DMS153 (cell line): ENCODE results near the gene CFAP70.

Experiments
- DNase-seq: peaks from one replicate; lab custom pipeline; 2025; lab: John Stamatoyannopoulos, UW

CFAP70 gene

DNA sequence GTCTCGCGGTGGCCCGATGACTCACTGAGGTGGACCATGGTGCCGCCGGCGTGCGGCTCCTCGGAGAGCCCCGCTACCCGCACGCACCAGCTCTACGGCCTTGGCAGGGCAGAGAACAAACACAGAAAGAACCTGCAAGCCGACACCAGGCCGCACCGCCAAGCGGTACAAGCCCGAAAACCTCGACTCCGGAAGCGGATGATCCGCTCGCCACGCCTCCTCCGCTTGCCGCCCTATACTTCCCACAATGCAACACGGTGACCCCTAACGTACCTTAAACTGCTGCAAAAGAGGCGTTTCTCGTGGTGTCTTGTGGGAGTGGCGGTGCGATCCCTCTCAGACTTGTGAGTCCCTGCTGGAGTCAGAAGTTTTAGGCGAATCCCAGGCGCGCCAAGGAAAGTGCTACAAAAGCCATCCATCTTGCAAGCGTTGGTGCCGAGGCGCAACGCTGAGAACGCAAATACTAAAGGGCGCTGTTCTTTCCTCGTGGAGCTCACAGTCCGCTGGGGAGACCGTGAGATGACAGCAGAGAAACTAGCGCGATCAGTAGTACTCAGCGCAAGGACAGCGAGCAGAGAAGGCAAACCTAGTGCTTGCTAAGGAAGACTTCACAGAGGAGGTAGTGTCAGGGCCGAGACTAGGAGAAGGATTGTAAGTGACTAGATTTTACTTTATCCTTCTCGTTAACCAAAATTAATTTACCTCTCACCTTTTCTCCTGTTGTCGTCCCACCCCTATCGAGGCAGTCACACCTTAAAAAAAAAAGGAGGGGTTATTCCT, 106.0 kb downstream of the CFAP70 start, which contains the start of gene MRPS16:
Gene MRPS16, minus strand, starts transcription at position 200 of the 780 bp plus-strand sequence. Its CDS starts 162 bp downstream, at position 38.
- peak; percentile 92 for DNase-seq

- DNase-seq = no peak
These were observed 106.8 kb downstream of the CFAP70 start for GRCh38 chr10:73251683-73252444.

GRCh38 chr10:73248259-73248724, 110.4 kb downstream of the CFAP70 start:
- no peak for DNase-seq

DNA sequence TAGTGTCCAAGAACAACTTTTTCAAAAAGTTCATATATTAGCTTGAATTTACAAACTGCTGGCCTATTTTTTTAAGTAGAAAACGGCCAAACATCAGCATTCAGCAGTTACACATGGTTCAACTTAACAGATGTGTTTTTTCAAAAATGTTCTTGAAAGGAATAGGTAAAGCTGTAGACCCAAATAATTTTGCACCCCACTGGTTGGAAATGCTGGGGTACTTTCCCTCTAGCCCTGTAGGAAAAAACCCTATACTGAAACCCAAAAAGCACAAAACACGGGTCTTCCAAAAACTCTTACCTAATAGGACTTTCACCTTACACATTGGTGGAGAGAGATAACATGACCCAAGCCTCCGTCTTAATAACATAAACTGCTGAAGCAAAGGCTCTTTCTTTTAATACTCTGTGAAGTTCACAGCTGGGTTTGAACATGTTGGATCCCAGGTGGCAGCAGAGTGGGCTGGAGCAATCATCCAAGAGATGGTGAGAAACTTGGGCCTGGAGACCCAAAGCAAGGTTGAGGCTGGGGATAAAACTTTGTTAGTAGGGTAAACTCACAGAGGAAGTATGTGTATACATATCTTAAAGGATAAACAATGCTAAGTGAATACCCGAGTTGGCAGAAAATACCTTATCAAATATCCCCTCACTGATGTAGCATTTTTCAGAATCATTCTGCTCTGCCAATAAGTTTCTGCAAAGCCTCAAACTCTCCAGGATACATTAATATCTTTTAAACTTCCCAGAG, 111.0 kb downstream of the CFAP70 start:
- no peak for DNase-seq

GRCh38 chr10:73246646-73247508, 111.8 kb downstream of the CFAP70 start, which contains the start of gene DNAJC9:
TSS of gene DNAJC9 (minus strand) at chr10:73247255. CDS start at chr10:73247189, 66 bp downstream.
- peak; percentile 82 for DNase-seq

DNA sequence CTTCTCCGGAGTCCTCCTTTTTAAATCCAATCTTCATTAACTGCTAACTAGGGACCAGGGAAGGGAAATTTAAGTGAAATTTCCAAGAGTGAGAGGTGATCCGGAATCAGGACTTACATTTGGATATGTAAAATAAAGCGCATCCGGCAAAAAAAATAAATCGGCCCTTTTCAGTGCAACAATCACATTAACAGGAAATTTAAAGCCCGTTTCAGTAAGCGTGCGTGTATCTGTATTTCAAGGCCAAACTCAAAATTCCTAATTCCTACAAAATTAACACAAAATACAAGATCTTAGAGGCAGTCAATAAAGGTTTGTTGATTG, 112.4 kb downstream of the CFAP70 start:
- no peak for DNase-seq

DNA sequence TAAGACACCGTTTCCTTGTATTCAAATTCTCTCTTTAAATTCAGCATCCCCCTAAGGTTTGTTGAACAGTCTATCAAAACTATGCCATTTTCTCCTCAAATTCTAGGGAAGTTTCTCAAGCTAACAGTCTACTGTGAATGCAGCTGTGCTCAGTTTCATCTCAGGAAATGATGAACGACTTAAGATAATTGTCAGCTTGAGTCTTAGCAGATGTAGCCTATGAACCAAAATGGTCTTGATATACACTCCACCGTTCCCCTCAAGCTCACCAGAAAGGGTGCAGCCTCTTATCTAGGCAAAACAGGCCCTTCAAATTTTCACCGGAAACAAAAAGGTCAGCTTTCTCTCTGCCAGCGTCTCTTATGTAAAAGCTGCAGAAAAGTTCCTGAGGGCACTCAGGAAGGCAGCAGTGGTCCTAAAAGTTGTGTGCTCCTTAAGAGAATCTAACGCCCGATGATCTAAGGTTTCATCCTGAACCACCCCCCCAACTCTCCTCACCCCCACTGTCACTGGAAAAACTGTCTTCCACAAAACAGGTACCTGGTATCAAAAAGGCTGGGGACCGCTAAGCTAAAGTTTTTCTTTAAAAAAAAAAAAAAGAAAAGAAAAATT, 113.7 kb downstream of the CFAP70 start:
- DNase-seq = no peak

- DNase-seq = no peak
These were observed 118.8 kb downstream of the CFAP70 start for GRCh38 chr10:73239908-73240307.

DNA sequence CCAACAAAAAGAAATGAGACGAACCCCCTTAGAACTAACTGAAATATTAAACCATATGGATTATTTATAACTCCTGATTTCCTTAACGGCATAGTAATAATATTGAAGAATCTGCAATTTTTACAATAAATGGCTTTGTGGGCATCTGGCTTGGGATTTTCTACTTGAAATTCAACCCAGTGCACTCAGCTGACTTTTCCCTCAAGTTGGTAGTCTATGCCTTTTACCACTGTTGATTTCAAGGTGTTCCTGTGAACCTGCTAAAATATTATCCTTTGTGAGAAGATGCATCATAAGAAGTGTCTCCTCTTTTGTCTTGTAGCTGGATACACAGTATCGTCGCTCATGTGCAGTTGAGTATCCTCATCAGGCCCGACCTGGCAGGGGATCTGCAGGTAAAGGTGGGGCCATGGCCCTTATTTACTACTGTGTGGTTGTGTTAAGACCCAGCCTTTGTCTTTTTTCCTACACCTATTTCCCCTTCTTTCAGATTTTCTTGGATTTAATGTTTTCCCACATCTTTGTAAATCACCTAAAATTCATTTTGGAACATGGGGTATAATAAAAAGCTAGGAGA, 119.6 kb downstream of the CFAP70 start:
- no peak for DNase-seq

DNA sequence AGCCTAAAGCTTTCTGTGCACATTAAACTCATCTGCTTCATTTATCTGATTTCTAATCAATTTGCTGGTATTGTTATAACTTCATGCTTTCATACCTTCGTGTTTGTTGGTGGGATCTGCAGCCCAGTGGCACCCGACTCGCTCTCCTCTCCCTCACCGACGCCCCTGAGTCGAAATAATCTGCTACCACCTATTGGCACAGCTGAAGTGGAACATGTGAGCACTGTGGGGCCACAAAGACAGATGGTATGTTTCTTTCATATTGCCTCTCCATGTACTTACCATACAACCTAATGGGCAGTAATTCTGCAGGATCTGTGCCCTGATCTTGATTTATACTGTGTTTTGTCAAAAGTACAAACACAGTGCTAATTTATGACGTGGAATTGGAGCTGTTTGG, 124.0 kb downstream of the CFAP70 start:
- no peak for DNase-seq

DNA sequence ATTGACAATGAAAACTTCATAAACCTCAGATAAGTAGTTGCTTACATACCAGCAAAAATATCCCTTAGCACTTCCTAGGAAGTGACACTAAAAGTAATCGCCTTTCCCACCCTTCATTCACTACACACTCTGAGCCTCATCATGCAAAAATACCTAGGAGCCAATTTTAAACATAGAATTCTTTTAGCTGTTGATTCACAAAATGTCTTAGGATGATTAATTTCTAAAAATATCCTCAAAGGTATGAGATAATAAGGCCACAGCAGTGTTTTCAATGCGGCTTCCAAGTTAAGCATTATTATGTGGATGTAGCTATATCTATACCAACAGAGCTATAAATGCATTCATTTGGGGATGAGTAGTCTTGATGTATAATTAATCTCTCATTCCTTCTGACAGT, 124.8 kb downstream of the CFAP70 start:
- DNase-seq = no peak

DNA sequence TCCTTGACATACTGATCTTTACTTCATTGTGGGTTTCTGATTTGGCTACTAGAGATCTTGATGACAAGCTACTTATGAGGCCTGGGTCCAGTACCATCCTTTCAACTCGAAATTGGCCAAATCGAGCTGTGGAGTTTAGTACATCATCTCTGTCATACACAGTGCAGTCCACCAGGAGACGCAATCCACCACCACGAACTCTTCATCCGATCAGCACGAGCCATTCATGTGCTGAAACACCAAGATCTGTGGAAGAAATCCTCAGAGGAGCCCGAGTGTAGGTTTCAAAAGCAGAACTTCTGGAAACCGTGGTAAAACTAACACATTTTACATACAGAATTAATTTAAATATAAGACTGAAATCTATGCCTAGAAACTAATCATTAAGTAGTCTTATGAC, 125.8 kb downstream of the CFAP70 start:
- no peak for DNase-seq

GRCh38 chr10:73229567-73229966, 129.1 kb downstream of the CFAP70 start:
- no peak for DNase-seq

- DNase-seq = no peak
These were observed 130.4 kb downstream of the CFAP70 start for GRCh38 chr10:73228247-73228646.

- DNase-seq = no peak
These were observed 132.0 kb downstream of the CFAP70 start for GRCh38 chr10:73226663-73227062.

GRCh38 chr10:73225518-73225917, 133.1 kb downstream of the CFAP70 start:
- DNase-seq = no peak

DNA sequence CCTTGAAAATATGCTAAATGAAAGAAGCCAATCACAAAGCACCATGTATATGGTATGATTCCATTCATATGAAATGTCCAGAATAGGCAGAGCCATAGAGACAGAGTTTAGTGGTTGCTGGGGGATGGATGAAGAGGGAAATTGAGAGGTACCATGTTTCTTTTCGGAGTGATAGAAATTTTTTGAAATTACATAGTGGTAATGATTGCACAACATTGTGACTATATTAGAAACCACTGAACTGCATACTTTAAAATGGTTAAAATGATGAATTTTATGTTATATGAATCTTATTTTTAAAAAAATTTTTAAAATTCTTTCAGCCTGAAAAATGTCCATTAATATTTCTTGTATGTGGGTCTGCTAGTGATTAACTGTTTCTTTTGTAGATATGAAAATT, 137.7 kb downstream of the CFAP70 start:
- DNase-seq = no peak

DNA sequence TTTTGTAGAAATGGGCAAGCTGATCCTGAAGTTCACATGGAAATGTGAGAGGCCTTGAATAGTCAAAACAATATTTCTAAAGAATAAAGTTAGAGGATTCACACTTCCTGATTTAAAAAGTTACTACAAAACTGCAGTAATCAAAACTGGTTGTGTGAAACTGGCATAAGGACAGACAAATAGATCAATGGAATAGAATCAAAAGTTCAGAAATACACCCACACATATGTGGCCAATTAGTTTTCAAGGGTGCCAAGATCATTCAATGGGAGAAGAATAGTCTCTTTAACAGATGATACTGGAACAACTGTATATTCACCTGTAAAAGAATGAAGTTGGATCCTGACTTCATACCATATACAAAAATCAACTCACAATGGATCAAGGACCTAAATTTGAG, 139.3 kb downstream of the CFAP70 start:
- no peak for DNase-seq

GRCh38 chr10:73218431-73219191, 140.1 kb downstream of the CFAP70 start:
- no peak for DNase-seq

- no peak for DNase-seq
These were observed 141.0 kb downstream of the CFAP70 start for GRCh38 chr10:73217628-73218027.
